AG09309 (cell line): ENCODE measurements around the gene C1orf185.
"Not testable (repeated sequence)": the region's sequence is repeated elsewhere in the genome, so short reads cannot be mapped to it uniquely, and the experiment has no call there.

ENCODE experiments used
- DNase-seq: peaks from one replicate; pipeline ENCODE4 v3.0.0-alpha.2; 2010; ENCODE audit warnings: low read depth
- H3K4me3 ChIP-seq: 2 replicates; pipeline ENCODE4 v1.5.1; 2011; ENCODE audit warnings: mild to moderate bottlenecking, low read depth, low read length, moderate library complexity; ENCODE audit not compliant: control insufficient read depth
- TF ChIP-seq, protein P1 (sequence below): IDR thresholded peaks from 2 replicates; pipeline ENCODE4 v1.5.1; 2011; ENCODE audit warnings: mild to moderate bottlenecking, low read depth, low read length, inconsistent platforms; ENCODE audit not compliant: insufficient read depth, control insufficient read depth; ENCODE audit errors: missing control alignments

The C1orf185 gene

DNA sequence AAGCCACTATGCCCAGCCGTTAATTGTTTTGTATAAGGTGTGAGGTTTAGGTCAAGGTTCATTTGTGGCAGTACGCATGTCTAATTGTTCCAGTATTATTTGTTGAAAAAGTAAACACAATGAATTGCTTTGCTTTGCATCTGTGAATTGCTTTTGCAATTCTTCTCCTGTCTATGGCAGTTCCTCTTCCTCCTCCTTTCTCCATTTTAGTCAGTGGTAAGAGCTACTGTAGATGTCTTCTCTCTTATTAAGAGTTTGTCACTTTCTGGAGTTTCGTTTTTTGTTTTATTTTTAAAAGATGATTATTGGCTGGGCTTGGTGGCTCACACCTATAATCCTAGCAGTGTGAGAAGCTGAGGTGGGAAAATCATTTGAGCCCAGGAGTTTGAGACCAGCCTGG, 29.2 kb downstream of the C1orf185 start:
- DNase-seq, result no peak
- TF ChIP-seq, protein P1, sequence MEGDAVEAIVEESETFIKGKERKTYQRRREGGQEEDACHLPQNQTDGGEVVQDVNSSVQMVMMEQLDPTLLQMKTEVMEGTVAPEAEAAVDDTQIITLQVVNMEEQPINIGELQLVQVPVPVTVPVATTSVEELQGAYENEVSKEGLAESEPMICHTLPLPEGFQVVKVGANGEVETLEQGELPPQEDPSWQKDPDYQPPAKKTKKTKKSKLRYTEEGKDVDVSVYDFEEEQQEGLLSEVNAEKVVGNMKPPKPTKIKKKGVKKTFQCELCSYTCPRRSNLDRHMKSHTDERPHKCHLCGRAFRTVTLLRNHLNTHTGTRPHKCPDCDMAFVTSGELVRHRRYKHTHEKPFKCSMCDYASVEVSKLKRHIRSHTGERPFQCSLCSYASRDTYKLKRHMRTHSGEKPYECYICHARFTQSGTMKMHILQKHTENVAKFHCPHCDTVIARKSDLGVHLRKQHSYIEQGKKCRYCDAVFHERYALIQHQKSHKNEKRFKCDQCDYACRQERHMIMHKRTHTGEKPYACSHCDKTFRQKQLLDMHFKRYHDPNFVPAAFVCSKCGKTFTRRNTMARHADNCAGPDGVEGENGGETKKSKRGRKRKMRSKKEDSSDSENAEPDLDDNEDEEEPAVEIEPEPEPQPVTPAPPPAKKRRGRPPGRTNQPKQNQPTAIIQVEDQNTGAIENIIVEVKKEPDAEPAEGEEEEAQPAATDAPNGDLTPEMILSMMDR, result no peak
- no peak overlapping the region for H3K4me3 ChIP-seq

DNA sequence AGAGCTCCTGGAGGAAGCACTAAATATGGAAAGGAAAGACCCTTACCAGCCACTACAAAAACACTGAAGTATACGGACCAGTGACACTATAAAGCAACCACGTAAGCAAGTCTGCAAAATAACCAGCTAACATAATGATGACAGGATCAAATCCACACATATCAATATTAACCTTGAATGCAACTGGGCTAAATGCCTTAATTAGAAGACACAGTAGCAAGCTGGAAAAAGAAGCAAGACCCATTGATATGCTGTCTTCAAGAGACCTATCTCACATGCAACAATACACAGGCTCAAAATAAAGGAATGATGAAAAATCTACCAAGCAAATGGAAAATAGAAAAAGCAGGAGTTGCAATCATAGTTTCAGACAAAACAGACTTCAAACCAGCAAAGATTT, 31.0 kb downstream of the C1orf185 start:
- DNase-seq, result no peak
- no peak overlapping the region for H3K4me3 ChIP-seq
- TF ChIP-seq, protein P1, result no peak

DNA sequence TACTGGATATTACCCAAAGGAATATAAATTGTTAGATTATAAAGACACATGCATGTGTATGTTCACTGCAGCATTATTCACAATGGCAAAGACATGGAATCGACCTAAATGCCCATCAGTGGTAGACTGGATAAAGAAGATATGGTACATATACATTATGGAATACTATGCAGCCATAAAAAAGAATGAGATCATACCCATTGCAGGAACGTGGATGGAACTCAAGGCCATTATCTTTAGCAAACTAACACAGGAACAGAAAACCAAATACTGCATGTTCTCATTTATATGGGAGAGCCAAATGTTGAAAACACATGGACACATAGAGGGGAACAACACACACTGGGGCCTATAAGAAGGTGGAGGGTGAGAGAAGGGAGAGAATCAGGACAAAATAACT, 35.7 kb downstream of the C1orf185 start:
- H3K4me3 ChIP-seq, DNase-seq: not testable (repeated sequence)

DNA sequence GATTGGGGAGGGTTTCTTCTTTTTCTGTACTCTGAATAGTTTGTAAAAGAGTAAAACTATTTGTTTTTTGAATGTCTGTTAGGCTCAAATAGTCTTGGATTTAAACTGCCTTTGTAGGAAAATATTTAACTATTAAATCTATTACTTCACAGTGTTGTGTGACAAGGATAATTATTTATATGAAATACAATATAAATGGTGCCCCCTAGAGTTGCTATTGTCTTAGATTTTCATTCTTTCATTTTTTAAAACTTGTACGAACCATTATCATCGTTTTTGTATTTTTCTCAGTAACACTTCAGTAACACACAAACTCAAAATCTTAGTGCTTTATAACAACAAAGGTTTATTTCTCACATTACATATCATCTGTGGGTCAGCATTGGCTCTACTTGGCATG, 37.4 kb downstream of the C1orf185 start:
- TF ChIP-seq, protein P1, result no peak
- H3K4me3 ChIP-seq, result no peak overlapping the region
- no peak for DNase-seq

DNA sequence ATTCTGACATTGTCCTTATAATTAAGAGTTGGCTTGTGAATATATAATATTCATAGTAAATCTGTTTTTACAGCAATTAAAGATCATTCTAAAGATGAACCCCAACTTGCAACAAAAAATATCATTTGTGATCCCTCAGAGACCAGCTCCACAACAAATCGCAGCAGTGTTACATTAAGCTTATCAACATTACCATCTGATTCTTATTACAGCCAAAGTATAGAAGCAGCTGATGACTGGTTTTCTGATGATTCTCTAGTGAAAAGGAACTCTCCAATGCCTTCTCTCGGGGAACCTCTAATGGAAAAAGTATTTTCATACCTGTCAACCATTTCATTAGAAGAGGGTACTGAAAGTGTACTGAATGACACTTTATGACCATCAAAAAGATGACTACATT, 45.4 kb downstream of the C1orf185 start:
- TF ChIP-seq, protein P1, result no peak
- H3K4me3 ChIP-seq, result no peak overlapping the region
- no peak for DNase-seq

DNA sequence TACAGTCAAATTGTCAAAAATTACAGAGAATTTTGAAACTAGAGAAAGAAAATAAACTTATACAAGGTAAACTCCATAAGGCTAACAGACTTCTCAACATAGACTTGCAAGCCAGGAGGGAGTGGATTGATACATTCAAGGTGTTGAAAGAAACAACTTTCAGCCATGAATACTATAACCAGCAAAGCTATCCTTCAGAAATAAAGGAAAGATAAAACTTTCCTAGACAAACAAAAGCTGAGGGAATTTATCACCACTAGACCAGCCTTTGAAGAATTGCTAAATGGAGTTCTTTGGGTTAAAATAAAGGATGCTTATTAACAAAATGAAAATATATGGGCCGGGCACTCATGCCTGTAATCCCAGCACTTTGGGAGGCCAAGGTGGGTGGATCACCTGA, 52.7 kb downstream of the C1orf185 start:
- no peak for DNase-seq
- TF ChIP-seq, protein P1, result no peak
- H3K4me3 ChIP-seq, result no peak overlapping the region

DNA sequence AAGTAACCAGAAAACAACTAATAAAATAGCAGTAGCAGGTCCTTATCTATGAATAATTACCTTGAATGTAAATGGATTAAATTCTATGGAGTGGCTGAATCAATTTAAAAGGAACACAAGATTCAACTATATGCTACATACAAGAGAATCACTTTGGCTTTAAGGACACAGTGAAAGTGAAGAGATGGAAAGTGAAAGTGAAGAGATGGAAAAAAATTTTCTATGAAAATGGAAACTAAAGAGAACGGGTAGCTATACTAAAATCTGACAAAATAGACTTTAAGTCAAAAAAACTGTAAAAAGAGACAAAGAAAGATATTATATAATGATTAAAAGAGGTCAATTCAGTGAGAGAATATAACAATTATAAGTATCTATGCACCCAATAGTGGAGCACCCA, 54.7 kb downstream of the C1orf185 start:
- no peak for DNase-seq
- TF ChIP-seq, protein P1, result no peak
- no peak overlapping the region for H3K4me3 ChIP-seq
